Upper lobe of left lung (tissue), 4 donors: ENCODE data around the gene FERMT1.

Source experiments
- CTCF ChIP-seq, 6 experiments: fragments of 450-650 bp in 4 of 6; fragments of 200-600 bp in 2 of 6; sonication (generic) in 2 of 6; IDR thresholded peaks; one replicate each; pipeline ENCODE4 v1.5.1; 2016 to 2019; ENCODE audit warnings: antibody characterized with exemption in 6 of 6
- EP300 ChIP-seq, 4 donors: sonication (generic); formaldehyde crosslinking; IDR thresholded peaks; one replicate each; pipeline ENCODE4 v1.5.1; 2017; ENCODE audit warnings: antibody characterized with exemption in 4 of 4, control low read depth in 2 of 4
- POLR2A ChIP-seq, 4 donors: fragments of 450-650 bp; IDR thresholded peaks; one replicate each; pipeline ENCODE4 v1.5.1; 2016 to 2017; ENCODE audit warnings: antibody characterized with exemption in 4 of 4, mild to moderate bottlenecking in 2 of 4
- POLR2AphosphoS5 ChIP-seq, 2 donors: sonication (generic); formaldehyde crosslinking; IDR thresholded peaks; one replicate each; pipeline ENCODE4 v1.5.1; 2017; ENCODE audit warnings: antibody characterized with exemption in 2 of 2

GRCh38 chr20:6083926-6084325, 38.9 kb downstream of the FERMT1 start:
- TF ChIP-seq CTCF (IDR thresholded peaks at IDR 0.05), result no peak
- TF ChIP-seq EP300 (IDR thresholded peaks at IDR 0.05), result no peak
- TF ChIP-seq POLR2AphosphoS5 (IDR thresholded peaks at IDR 0.05), result no peak
- no peak for TF ChIP-seq POLR2A (IDR thresholded peaks at IDR 0.05)
